Transverse colon (tissue), 4 donors: Measurements from ENCODE around the gene KCNQ4. TPM values are rescaled to one million over a fixed set of nuclear protein-coding genes. Genes with fewer than 3 reads are reported as not detected.

Experiments
- DNase-seq: peaks from one replicate; pipeline ENCODE4 v3.0.0-alpha.2; 2019
- H3K27ac ChIP-seq, 4 donors: fragments of 200-600 bp; sonication (generic); 2 replicates each; pipeline ENCODE4 v1.5.1; 2016 to 2018; ENCODE audit warnings: inconsistent platforms in 4 of 4
- H3K27me3 ChIP-seq: fragments of 200-600 bp; sonication (generic); 2 replicates; pipeline ENCODE4 v1.5.1; 2017; ENCODE audit warnings: inconsistent platforms
- H3K36me3 ChIP-seq, 4 donors: fragments of 200-600 bp; sonication (generic); 2 replicates each; pipeline ENCODE4 v1.5.1; 2017 to 2019; ENCODE audit warnings: inconsistent platforms in 4 of 4
- H3K4me1 ChIP-seq, 4 donors: fragments of 200-600 bp; sonication (generic); 2 replicates each; pipeline ENCODE4 v1.5.1; 2017 to 2020; ENCODE audit warnings: inconsistent platforms in 4 of 4
- H3K4me3 ChIP-seq, 4 donors: fragments of 200-600 bp; sonication (generic); 1 replicate in 1 of 4; 2 replicates in 3 of 4; pipeline versions ENCODE4 v1.5.1 to v1.6.1; 2017 to 2019; ENCODE audit warnings: inconsistent platforms in 4 of 4
- H3K9me3 ChIP-seq, 2 donors: fragments of 200-600 bp; sonication (generic); 2 replicates each; pipeline ENCODE4 v1.5.1; 2017 to 2019; ENCODE audit warnings: inconsistent platforms in 2 of 2
- EP300 ChIP-seq: sonication (generic); formaldehyde crosslinking; IDR thresholded peaks from one replicate; pipeline ENCODE4 v1.6.1; 2017; ENCODE audit warnings: antibody characterized with exemption, low read depth
- POLR2A ChIP-seq: fragments of 450-650 bp; IDR thresholded peaks from one replicate; pipeline ENCODE4 v1.6.1; 2016; ENCODE audit warnings: antibody characterized with exemption, mild to moderate bottlenecking, moderate library complexity
- POLR2AphosphoS5 ChIP-seq, 3 donors: sonication (generic); formaldehyde crosslinking; IDR thresholded peaks; one replicate each; pipeline ENCODE4 v1.6.1; 2016; ENCODE audit warnings: antibody characterized with exemption in 3 of 3
- WGBS, 2 donors: methylation state at CpG; one replicate each; pipeline ENCODE4 v1.1.5; 2018; ENCODE audit warnings: low coverage in 1 of 2; 5-methylcytosine and 5-hydroxymethylcytosine counted together
- in situ Hi-C, 4 donors: fragments of 200-750 bp; cut with MboI; loops; one replicate each; pipeline versions ENCODE4 v1.15.0 to v1.15.1; 2017; ENCODE audit warnings: low sequenced_read_pairs in 3 of 4, low pct_ligation_motif_present in 1 of 4, low pct_unique_long_range_greater_than_20kb in 1 of 4
- intact Hi-C: fragments of 100-400 bp; cut with DNase I; formaldehyde crosslinking; loops from one replicate; pipeline ENCODE4 v1.15.1; 2023; ENCODE audit warnings: low total_unique reads
- total RNA-seq, 4 donors: library from RNA; depleted of rRNA; stranded (reverse); fragments of >200 nt; gene quantifications; one replicate each; pipeline ENCODE4 v1.1.0, GENCODE V29; 2016
- TF ChIP-seq, protein P1 (sequence below), 5 experiments: fragments of 200-600 bp in 3 of 5; fragments of 450-650 bp in 2 of 5; sonication (generic) in 3 of 5; IDR thresholded peaks; 1 replicate in 2 of 5; 2 replicates in 3 of 5; pipeline ENCODE4 v1.5.1; 2016 to 2017; ENCODE audit warnings: antibody characterized with exemption in 5 of 5, inconsistent platforms in 3 of 5, mild to moderate bottlenecking in 2 of 5, moderate library complexity in 1 of 5

KCNQ4 gene
- total RNA-seq, 4 donors from 2014 or later: 3.1 to 33.7 (median 3.6) TPM

DNA sequence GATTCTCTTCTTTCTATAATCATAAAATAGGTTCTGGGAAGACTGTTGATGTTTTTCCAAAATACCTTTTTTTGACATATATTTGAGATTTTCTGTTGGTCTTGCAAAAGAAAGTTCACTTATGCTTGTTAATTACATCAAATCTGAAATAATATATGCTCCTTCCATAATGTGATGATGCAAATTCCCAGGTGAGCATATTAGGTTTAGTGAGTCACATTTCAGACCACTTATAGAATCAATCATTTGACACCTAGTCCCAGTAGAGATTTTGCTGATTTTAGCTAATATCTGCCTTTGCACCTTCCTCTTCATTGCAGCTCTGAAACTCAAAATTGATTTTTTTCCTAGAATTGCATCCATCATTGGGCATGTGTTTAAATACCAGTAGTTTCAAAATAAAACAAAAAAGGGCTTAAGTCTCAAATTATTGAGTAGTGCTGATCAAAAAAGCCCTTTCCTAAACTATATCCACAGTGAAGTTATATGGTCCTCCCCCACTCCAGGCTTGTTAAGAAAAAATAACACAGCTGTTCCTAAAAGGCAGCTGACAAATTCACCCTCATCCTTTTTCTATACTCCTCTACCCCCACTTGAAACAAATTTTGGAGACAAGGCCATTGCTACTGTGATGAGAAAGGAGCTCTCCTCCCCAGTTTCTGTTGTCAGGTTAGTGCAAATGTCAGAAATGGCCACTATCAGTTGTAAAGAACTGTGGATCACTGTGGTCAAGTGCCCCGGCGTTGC is 37.1 kb upstream of the KCNQ4 start:
- Histone ChIP-seq H3K36me3 (peaks cover 0 to 37% (median 8%) of the 10 kb centered on the region in 4 donors), H3K9me3 (no peaks in the 10 kb centered on the region), H3K4me3 (no peak overlapping the region), H3K4me1 (peaks cover 0 to 42% (median 12%) of the 10 kb centered on the region in 4 donors), H3K27me3 (no peaks in the 10 kb centered on the region), H3K27ac (no peak overlapping the region)
- TF ChIP-seq POLR2AphosphoS5 (IDR thresholded peaks at IDR 0.05) (no peak), EP300 (no peak), POLR2A (no peak)
- TF ChIP-seq, protein P1, sequence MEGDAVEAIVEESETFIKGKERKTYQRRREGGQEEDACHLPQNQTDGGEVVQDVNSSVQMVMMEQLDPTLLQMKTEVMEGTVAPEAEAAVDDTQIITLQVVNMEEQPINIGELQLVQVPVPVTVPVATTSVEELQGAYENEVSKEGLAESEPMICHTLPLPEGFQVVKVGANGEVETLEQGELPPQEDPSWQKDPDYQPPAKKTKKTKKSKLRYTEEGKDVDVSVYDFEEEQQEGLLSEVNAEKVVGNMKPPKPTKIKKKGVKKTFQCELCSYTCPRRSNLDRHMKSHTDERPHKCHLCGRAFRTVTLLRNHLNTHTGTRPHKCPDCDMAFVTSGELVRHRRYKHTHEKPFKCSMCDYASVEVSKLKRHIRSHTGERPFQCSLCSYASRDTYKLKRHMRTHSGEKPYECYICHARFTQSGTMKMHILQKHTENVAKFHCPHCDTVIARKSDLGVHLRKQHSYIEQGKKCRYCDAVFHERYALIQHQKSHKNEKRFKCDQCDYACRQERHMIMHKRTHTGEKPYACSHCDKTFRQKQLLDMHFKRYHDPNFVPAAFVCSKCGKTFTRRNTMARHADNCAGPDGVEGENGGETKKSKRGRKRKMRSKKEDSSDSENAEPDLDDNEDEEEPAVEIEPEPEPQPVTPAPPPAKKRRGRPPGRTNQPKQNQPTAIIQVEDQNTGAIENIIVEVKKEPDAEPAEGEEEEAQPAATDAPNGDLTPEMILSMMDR (IDR thresholded peaks at IDR 0.05): no peak
- in situ Hi-C loops: no loop called here
- no peak for DNase-seq
- intact Hi-C loops: no loop called here
- 90% methylated on average over 2 of the region's 2 CpGs; no CpG with 5 or more reads in 1 of the 2 donors for WGBS, 2 donors

DNA sequence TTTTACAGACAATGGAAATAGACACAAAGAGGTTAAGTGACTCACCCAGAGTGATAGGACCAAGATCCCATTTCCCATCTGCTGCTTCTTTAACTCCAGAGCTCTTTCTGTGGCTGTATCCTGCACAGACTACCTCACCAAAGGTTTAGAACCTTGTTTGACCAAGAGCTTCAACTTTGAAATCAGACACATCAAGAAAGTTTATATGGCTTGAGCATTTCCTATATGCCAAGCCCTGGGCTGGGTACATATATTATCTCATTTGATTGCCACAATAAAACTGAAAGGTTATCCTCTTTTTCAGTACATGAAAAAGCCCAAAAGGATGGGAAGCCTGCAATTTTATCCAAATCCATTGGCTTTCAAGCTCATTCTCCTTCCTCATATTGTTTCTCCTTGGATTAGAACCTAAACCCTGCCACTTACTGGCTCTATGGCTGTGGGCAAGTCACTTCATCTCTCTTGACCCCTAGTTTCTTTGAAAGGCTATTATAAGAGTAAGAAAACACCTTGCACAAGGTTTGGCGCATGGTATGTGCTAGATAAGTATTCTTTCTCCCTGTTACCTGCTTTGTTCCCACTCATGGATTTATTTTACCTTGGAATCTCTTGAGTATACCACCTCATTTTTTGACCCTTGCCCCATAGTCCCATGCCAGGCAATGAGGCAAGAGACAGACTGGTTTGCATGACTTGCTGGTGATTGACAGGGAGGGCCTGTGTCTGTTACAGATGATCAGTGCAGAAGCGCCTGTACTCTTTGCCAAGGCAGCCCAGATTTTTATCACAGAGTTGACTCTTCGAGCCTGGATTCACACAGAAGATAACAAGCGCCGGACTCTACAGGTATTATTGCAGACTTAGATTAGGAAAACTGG is 34.5 kb upstream of the KCNQ4 start:
- H3K27me3 ChIP-seq: no peaks in the 10 kb centered on the region
- intact Hi-C loops: no loop called here
- peak overlapping the region in 3 of 4 donors; percentile 11 to 34 (median 31) for H3K27ac ChIP-seq
- H3K4me3 ChIP-seq: no peak overlapping the region
- TF ChIP-seq POLR2A (no peak), POLR2AphosphoS5 (IDR thresholded peaks at IDR 0.05) (no peak), EP300 (no peak)
- TF ChIP-seq, protein P1 (IDR thresholded peaks at IDR 0.05): no peak
- peaks cover 0 to 50% (median 9%) of the 10 kb centered on the region in 4 donors for H3K36me3 ChIP-seq
- H3K9me3 ChIP-seq: no peaks in the 10 kb centered on the region
- in situ Hi-C loops: no loop called here
- H3K4me1 ChIP-seq: peaks cover 0 to 39% (median 12%) of the 10 kb centered on the region in 4 donors
- WGBS, 2 donors: 88% methylated on average over 5 of the region's 5 CpGs; no CpG with 5 or more reads in 1 of the 2 donors
- no peak for DNase-seq

DNA sequence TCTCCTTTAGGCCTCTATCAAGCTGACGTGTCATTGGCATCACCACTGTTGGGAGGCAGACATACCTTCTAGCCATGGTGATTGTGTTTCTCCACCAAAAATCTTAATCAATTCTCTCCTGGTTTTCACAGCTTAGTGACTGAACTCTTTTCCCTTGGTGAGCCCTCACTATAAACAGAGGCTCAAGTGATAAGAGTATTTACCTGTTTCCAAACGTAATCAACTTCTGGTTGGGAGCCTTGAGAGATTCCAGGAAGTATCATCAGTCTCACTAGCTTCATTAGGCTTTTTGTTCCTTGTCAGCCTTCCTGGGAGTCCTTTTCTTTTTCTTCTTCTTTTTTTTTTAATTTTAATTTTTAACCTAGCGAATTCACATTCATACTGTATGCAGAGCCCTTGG is 33.8 kb upstream of the KCNQ4 start:
- TF ChIP-seq EP300 (no peak), POLR2A (no peak), POLR2AphosphoS5 (IDR thresholded peaks at IDR 0.05) (no peak)
- TF ChIP-seq, protein P1 (IDR thresholded peaks at IDR 0.05): no peak
- Histone ChIP-seq H3K9me3 (no peaks in the 10 kb centered on the region), H3K27me3 (no peaks in the 10 kb centered on the region), H3K36me3 (peaks cover 0 to 56% (median 12%) of the 10 kb centered on the region in 4 donors), H3K27ac (peak overlapping the region in 1 of 4 donors; percentile 31), H3K4me3 (no peak overlapping the region), H3K4me1 (peaks cover 0 to 39% (median 12%) of the 10 kb centered on the region in 4 donors)
- intact Hi-C loops (no loop called here), in situ Hi-C loops (no loop called here)
- no peak for DNase-seq
- WGBS, 2 donors: 52 to 86% methylated on average over 3 of the region's 3 CpGs

DNA sequence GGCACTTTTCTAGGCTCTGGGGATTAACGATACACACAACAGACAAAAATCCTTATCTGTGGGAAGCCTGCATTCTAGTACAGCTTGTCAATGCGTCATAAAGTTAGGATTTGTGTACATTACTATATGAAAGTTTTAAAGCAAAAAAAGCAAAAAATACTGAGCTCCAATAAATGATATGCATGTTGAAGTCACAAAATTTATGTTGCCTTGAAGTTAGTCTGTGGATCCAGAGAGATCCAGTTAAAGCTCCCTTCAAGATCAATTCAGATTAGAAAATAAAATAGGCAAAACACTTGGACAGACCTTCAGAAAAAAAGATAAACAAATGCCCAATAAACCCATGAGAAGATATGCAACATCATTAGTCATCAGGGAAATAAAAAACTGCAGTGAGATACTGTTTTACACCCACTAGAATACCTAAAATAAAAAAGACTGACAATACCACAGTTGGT is 33.1 kb upstream of the KCNQ4 start:
- Histone ChIP-seq H3K27me3 (no peaks in the 10 kb centered on the region), H3K9me3 (no peaks in the 10 kb centered on the region), H3K27ac (no peak overlapping the region), H3K36me3 (peaks cover 0 to 63% (median 15%) of the 10 kb centered on the region in 4 donors), H3K4me3 (no peak overlapping the region), H3K4me1 (peaks cover 0 to 34% (median 12%) of the 10 kb centered on the region in 4 donors)
- WGBS, 2 donors: 58 to 92% methylated on average over 2 of the region's 2 CpGs
- in situ Hi-C loops (no loop called here), intact Hi-C loops (no loop called here)
- DNase-seq: no peak
- TF ChIP-seq POLR2AphosphoS5 (IDR thresholded peaks at IDR 0.05): no peak
- TF ChIP-seq EP300: no peak
- TF ChIP-seq, protein P1 (IDR thresholded peaks at IDR 0.05): no peak
- TF ChIP-seq POLR2A: no peak
